Activated CD8-positive, alpha-beta memory T cell treated with anti-CD3 and anti-CD28 coated beads for 24 hours (primary cell): Measurements from ENCODE around the gene HENMT1.
A peak's percentile ranks its signal among the peaks of the same experiment; 100 is the strongest.
"Not testable (repeated sequence)": the region's sequence is repeated elsewhere in the genome, so short reads cannot be mapped to it uniquely, and the experiment has no call there.

Experiments
- DNase-seq: peaks from one replicate; pipeline ENCODE4 v3.0.0-alpha.2; 2020

HENMT1 gene

DNA sequence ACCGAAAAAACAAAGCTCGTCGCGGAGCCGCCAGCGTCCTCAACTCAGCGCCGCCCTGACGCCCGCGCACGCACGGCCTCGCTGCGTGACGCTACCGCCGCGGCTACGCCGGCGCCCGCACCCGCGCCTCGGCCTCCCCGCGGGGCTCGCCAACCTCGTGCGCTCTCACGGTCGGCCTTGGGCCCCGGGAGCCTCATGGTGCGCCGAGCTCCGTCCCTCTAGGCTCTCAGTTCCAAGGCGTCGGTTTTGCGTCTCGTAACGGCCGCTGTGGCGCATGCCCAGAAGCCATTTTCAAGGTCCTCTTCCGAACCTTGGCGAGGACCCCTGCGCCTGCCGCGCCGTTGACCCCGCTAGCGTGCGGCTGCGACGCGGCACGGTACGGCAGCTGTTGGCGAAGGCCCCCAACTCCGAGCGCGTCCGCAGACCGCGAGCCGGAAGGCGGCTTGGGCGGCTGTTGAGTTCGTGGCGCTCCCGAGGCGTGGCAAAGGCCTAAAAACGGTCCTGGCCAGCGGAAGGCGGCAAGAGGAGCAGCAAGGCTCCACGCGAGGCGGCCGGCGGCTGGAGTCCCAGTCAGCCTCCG is at the start of gene HENMT1:
Gene HENMT1, minus strand, starts transcription at position 64 of the 580 bp plus-strand sequence. CDS start 1,209 bp downstream, outside the sequence.
- DNase-seq: peak; percentile 92

GRCh38 chr1:108708691-108709660 is 48.1 kb upstream of the HENMT1 start:
- DNase-seq: peak; percentile 76

- no peak for DNase-seq
Measured at GRCh38 chr1:108706643-108707042, 45.8 kb upstream of the HENMT1 start.

GRCh38 chr1:108704496-108704895 is 43.6 kb upstream of the HENMT1 start:
- DNase-seq: no peak

- no peak for DNase-seq
Measured at GRCh38 chr1:108703939-108704338, 43.0 kb upstream of the HENMT1 start.

- DNase-seq: not testable (repeated sequence)
Measured at GRCh38 chr1:108702109-108702508, 41.2 kb upstream of the HENMT1 start.

GRCh38 chr1:108701176-108701849 is 40.4 kb upstream of the HENMT1 start:
- DNase-seq: no peak

DNA sequence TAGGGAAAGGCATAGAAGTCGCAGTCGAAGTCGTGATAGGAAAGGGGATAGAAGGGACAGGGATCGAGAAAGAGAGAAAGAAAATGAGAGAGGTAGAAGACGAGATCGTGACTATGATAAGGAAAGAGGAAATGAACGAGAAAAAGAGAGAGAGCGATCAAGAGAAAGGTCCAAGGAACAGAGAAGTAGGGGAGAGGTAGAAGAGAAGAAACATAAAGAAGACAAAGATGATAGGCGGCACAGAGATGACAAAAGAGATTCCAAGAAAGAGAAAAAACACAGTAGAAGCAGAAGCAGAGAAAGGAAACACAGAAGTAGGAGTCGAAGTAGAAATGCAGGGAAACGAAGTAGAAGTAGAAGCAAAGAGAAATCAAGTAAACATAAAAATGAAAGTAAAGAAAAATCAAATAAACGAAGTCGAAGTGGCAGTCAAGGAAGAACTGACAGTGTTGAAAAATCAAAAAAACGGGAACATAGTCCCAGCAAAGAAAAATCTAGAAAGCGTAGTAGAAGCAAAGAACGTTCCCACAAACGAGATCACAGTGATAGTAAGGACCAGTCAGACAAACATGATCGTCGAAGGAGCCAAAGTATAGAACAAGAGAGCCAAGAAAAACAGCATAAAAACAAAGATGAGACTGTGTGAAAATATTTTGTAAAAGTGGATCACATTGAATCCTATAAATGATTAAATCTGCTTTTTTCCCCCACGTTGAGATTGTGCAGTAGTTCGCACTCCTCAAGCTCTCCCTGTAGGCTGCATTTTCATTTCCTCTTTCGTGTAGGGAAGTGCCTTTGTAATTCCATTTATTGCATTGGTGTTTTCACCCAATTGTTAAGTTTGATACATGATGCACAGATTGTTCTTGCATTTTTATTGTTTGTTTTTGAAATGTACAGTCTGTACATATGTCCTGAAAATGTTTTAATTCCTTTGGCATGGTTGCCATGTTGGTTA is 38.8 kb upstream of the HENMT1 start:
- no peak for DNase-seq

DNA sequence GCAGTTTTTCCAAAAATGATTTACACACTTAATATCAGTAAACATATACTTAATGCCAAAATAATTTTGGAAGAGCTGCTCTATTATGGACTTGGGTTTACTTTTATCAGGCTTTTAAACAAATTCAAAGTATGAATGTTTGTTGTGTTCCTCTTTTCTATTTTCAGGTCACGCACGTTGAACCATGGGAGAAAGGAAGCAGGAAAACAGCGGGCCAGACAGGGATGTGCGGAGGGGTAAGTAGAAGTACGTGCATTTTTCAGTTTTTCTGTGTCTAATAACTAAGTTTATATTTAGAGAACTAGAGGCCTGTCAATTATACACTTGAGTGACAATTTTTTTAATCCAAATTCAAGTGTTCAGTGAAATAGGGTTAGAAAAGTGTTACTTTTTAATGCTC is 34.6 kb upstream of the HENMT1 start:
- DNase-seq: no peak

- DNase-seq: peak; percentile 77
Measured at GRCh38 chr1:108692724-108693655, 32.1 kb upstream of the HENMT1 start.

GRCh38 chr1:108691942-108692723 is 31.2 kb upstream of the HENMT1 start, which contains the start of gene PRPF38B:
PRPF38B (plus strand) TSS chr1:108692310; CDS start chr1:108692592, 282 bp downstream.
- DNase-seq: peak; percentile 97

GRCh38 chr1:108691128-108691941 is 30.4 kb upstream of the HENMT1 start:
- no peak for DNase-seq

- DNase-seq: no peak
Measured at GRCh38 chr1:108686614-108687313, 25.9 kb upstream of the HENMT1 start.

- DNase-seq: no peak
Measured at GRCh38 chr1:108685529-108685928, 24.6 kb upstream of the HENMT1 start.

- DNase-seq: not testable (repeated sequence)
Measured at GRCh38 chr1:108681701-108682100, 20.8 kb upstream of the HENMT1 start.

- DNase-seq: no peak
Measured at GRCh38 chr1:108679586-108680213, 18.8 kb upstream of the HENMT1 start.

- no peak for DNase-seq
Measured at GRCh38 chr1:108678706-108679105, 17.8 kb upstream of the HENMT1 start.

DNA sequence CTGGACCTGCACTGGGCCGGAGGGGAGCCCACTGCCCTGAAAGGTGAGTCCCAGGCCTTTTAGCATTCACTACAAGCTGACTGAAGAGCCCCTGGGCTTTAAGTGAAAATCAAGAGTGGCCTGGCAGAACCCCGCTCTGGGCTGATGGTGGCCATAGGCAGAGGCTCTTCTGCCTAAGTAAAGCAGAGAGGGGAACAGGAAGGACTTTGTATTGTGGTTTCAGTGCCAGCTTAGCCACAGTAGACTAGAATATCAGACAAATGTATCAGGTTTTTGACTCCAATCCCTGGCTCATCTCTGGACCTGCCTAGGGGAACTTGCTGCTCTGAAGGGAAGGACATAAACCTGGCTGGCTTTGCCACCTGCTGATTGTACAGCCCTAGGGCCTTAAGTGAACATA is 10.2 kb upstream of the HENMT1 start:
- no peak for DNase-seq
